Body of pancreas (tissue), 4 donors: ENCODE data around the gene MFSD6. TPM values are rescaled to one million over a fixed set of nuclear protein-coding genes. Genes with fewer than 3 reads are reported as not detected.

Experiments
- ATAC-seq: fragments of 150-250 bp; one replicate; pipeline ENCODE4 v1.9.1; 2016
- DNase-seq, 4 donors: peaks; one replicate each; pipeline ENCODE4 v3.0.0-alpha.2; 2019
- H3K27ac ChIP-seq, 4 donors: fragments of 200-600 bp; sonication (generic); 1 replicate in 3 of 4; 2 replicates in 1 of 4; pipeline versions ENCODE4 v1.5.1 to v1.6.1; 2016 to 2019; ENCODE audit warnings: mild to moderate bottlenecking in 1 of 4, mixed read lengths in 1 of 4, moderate library complexity in 1 of 4
- H3K27me3 ChIP-seq, 2 donors: fragments of 200-600 bp; sonication (generic); one replicate each; pipeline ENCODE4 v1.6.0; 2016; ENCODE audit warnings: mild to moderate bottlenecking in 1 of 2
- H3K36me3 ChIP-seq, 2 donors: fragments of 200-600 bp; sonication (generic); replicated peaks in 1 of 2; 2 replicates each; pipeline ENCODE4 v1.5.1; 2016; ENCODE audit warnings: low read depth in 2 of 2; ENCODE audit not compliant: insufficient read depth in 1 of 2
- H3K4me1 ChIP-seq: fragments of 200-600 bp; sonication (generic); one replicate; pipeline ENCODE4 v1.6.0; 2016
- H3K4me3 ChIP-seq, 2 donors: fragments of 200-600 bp; sonication (generic); 1 replicate in 1 of 2; 2 replicates in 1 of 2; pipeline ENCODE4 v1.5.1; 2016 to 2019
- H3K9me3 ChIP-seq, 3 donors: fragments of 200-600 bp; sonication (generic); 1 replicate in 2 of 3; 2 replicates in 1 of 3; pipeline ENCODE4 v1.5.1; 2016
- CTCF ChIP-seq, 7 experiments: fragments of 450-650 bp in 4 of 7; fragments of 200-600 bp in 3 of 7; sonication (generic) in 3 of 7; IDR thresholded peaks; one replicate each; pipeline ENCODE4 v1.5.1; 2016 to 2019; ENCODE audit warnings: antibody characterized with exemption in 7 of 7
- POLR2A ChIP-seq, 3 donors: fragments of 450-650 bp; IDR thresholded peaks; one replicate each; pipeline ENCODE4 v1.6.1; 2016; ENCODE audit warnings: antibody characterized with exemption in 3 of 3, mild to moderate bottlenecking in 2 of 3
- WGBS, 2 donors: methylation state at CpG; one replicate each; pipeline ENCODE4 v1.1.5; 2017; 5-methylcytosine and 5-hydroxymethylcytosine counted together
- intact Hi-C: fragments of 100-400 bp; cut with DNase I; formaldehyde crosslinking; loops from one replicate; pipeline ENCODE4 v1.15.1; 2023
- total RNA-seq, 2 donors: library from RNA; depleted of rRNA; stranded (reverse); fragments of >200 nt; gene quantifications; one replicate each; pipeline ENCODE4 v1.1.0, GENCODE V29; 2016

MFSD6 gene
- total RNA-seq, 2 donors from 2014 or later, result 38.7 to 46.8 TPM

GRCh38 chr2:190503088-190503487, 94.9 kb downstream of the MFSD6 start:
- no peak for DNase-seq
- Histone ChIP-seq H3K27me3 (no peaks in the 10 kb centered on the region), H3K36me3 (peaks cover 0 to 8% of the 10 kb centered on the region in 2 donors), H3K4me3 (no peak overlapping the region), H3K27ac (no peak overlapping the region), H3K4me1 (peaks cover 5% of the 10 kb centered on the region), H3K9me3 (no peaks in the 10 kb centered on the region)
- TF ChIP-seq CTCF (IDR thresholded peaks at IDR 0.05) (no peak), POLR2A (IDR thresholded peaks at IDR 0.05) (no peak)
- 81 to 85% methylated on average over 3 of the region's 3 CpGs for WGBS, 2 donors
- intact Hi-C loops, result no loop called here
- no peak for ATAC-seq

- DNase-seq, result no peak
- Histone ChIP-seq H3K27me3 (no peaks in the 10 kb centered on the region), H3K27ac (no peak overlapping the region), H3K4me1 (peaks cover 4% of the 10 kb centered on the region), H3K36me3 (peaks cover 0 to 8% of the 10 kb centered on the region in 2 donors), H3K9me3 (no peaks in the 10 kb centered on the region), H3K4me3 (no peak overlapping the region)
- 95 to 96% methylated on average over 3 of the region's 3 CpGs for WGBS, 2 donors
- ATAC-seq, result no peak
- TF ChIP-seq POLR2A (IDR thresholded peaks at IDR 0.05) (no peak), CTCF (IDR thresholded peaks at IDR 0.05) (no peak)
- intact Hi-C loops, result no loop called here
Observed at GRCh38 chr2:190504912-190505311, 96.8 kb downstream of the MFSD6 start.

GRCh38 chr2:190505696-190506095, 97.5 kb downstream of the MFSD6 start:
- ATAC-seq (no peak), DNase-seq (no peak)
- Histone ChIP-seq H3K27me3 (no peaks in the 10 kb centered on the region), H3K36me3 (peaks cover 0 to 4% of the 10 kb centered on the region in 2 donors), H3K9me3 (no peaks in the 10 kb centered on the region), H3K4me3 (no peak overlapping the region), H3K27ac (no peak overlapping the region), H3K4me1 (no peaks in the 10 kb centered on the region)
- WGBS, 2 donors, result 82 to 92% methylated on average over 1 of the region's 1 CpG
- TF ChIP-seq POLR2A (IDR thresholded peaks at IDR 0.05), result no peak
- no peak for TF ChIP-seq CTCF (IDR thresholded peaks at IDR 0.05)
- intact Hi-C loops, result no loop called here

GRCh38 chr2:190506666-190507065, 98.5 kb downstream of the MFSD6 start:
- intact Hi-C loops, result no loop called here
- no peak for ATAC-seq
- no peak for DNase-seq

More at GRCh38 chr2:190506666-190507065, 98.5 kb downstream of the MFSD6 start:
- no peaks in the 10 kb centered on the region for H3K27me3 ChIP-seq
- H3K27ac ChIP-seq, result no peak overlapping the region
- WGBS, 2 donors, result 53 to 76% methylated on average over 2 of the region's 2 CpGs
- no peak overlapping the region for H3K4me3 ChIP-seq
- peaks cover 0 to 1% of the 10 kb centered on the region in 2 donors for H3K36me3 ChIP-seq
- no peaks in the 10 kb centered on the region for H3K4me1 ChIP-seq
- no peaks in the 10 kb centered on the region for H3K9me3 ChIP-seq
- TF ChIP-seq CTCF (IDR thresholded peaks at IDR 0.05), result no peak
- no peak for TF ChIP-seq POLR2A (IDR thresholded peaks at IDR 0.05)
